Activated naive CD4-positive, alpha-beta T cell (primary cell): Measurements from ENCODE around the gene THSD4.

Experiments used
- DNase-seq, 4 experiments: peaks; one replicate each; lab custom pipeline; 2025; lab: John Stamatoyannopoulos, UW

The THSD4 gene

DNA sequence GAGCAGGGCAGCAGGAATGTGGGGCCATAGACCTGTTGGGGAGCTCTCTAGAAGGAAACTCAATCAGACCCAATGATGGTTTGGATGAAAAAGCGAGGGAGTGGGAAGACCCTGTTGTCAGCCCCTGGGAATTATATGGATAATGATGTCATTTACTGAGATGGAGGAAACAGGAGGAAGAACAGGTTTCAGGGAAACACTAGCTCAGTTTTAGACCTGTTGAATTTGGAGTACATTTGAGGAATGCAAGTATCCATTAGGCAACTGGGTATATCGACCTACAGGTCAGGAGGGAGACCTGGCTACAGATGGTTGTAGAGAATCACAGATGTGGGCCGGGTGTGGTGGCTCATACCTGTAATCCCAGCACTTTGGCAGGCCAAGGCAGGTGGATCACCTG is 428.1 kb downstream of the THSD4 start:
- no peak for DNase-seq

DNA sequence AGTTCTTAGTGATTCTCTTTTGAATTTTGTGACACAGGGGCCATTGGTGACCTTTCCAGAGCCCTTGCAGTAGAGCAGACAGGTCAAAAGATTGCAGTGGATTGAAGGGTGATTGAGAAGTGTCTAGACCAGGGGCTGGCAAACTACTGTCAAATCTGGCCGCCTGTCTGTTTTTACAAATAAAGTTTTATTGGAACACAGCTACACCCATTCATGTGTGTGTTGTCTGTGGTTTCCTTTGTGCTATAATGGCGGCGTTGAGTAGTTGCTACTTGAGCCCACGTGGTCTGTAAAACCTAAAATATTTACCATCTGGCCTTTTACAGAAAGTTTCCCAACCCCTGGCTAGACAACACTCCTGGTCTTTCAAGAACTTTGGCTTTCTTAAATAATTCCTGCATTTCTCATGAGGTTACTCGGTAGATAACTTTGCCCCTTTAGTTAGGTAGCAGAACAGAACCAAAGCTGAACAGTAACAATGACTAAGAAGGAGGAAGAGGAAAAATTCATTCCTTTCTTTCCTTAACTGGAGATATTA is 430.0 kb downstream of the THSD4 start:
- no peak for DNase-seq

DNA sequence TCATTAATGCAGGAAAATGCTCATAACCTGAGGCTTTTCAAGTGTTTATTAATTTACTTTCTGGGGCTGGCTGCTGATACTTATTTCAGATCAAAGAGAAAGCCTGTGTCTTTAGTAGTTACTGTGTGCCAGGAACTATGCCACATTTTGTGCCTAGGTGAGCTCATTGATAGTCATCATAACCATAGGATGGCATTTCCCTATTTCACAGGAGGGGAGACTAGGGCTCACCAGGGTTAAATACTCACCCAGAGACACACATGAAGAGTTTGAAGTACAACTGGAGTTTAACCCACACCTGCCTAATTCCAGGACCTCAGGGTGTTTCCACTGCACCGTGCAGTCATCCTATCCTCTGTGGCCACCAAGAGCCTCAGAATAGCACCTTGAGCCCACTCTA is 430.7 kb downstream of the THSD4 start:
- DNase-seq = no peak

DNA sequence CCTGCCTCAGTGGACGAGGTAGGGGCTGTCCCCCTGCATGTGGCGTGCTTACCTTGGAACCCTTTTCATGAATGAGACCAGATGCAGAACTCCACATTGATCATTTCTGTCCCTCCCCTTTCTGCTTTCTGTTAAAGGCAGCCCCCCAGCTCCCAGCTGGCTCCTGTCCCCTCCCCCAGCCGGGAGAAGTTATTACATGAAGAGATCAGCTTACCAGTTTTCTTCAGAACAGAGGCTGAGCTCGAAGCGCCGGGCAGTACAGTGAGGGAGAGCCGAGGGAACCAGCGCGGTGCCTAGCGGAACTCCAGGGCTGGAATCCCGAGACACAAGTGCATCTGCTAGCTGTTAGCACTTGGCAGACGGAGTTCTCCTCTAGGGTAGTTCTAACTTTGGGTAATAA is 431.7 kb downstream of the THSD4 start:
- DNase-seq = no peak

DNA sequence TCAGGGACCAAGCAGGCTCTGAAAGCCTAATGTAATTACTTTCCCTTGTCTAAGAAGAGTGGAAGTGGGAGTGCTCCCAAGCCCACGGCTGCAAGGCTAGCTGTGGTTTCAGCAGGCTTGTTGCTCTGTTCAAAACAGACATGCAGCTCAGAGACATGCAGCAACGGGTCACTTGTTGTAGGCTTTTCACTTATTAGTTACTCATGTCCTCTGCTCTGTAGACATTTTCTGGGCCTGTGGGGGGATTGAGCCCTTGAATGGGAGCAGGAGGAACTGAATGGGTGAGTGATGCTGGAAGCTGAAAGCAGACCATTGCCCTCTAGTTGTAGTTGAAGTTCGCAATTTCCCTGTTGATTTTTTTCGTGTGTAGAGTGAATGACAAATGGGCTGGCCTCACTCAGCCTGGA is 433.1 kb downstream of the THSD4 start:
- DNase-seq = no peak

DNA sequence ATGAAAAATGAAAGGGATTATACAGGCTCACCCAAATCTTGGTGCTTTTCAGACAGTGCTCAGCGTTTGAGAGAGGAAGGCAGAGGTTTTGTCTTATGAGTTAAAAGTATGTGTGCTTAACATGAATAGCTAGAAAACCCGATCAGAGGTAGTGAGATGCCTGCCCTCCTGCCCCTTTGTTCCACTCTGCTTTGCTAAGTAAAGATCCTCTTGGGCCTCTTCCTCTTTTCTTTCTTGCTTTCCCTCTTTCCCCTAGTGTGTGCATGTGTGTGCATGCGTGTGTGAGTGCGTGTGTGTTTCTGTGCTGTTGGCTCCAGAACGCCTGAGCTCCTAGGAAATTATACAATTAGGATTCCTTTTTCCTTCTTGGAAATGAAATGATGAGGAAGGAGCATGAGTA is 433.8 kb downstream of the THSD4 start:
- no peak for DNase-seq

DNA sequence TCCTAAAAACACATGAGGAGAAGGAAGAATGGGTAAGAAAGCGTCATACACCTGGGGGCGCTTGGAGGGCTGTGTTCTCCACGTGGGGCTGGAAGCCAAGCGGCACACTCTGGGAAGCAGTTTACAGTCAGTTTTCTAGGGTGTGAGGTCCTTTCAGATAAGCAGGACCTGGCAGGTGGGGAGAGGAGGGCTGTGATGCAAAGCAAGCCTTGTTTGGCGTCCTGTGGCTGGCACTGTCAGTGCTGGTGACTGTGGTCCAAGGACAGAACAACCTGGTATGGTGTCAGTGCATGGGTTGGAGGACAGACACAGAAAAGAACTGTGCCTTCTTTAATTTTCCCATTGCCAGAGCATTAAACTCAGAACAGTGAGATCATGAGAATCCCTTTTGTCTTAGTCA is 434.4 kb downstream of the THSD4 start:
- no peak for DNase-seq

DNA sequence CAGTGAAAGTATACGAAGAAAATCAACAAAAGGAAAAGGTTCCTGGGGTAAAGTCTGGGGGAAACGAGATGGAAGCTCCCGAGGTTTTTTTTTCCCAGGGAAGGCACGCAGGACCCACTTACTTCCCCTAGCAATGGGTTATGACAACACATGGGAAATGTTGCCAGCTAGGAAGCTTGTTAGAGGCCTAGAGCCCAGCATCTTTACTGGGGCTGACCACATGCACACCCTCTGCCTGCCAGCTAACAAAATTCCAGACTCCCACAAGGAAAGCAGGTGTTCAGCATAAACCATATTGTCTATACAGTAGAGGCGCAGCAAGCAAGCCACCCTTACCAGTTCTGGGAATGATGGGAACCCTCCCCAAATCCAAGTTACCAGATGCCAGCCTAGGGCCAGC is 436.3 kb downstream of the THSD4 start:
- DNase-seq = no peak

DNA sequence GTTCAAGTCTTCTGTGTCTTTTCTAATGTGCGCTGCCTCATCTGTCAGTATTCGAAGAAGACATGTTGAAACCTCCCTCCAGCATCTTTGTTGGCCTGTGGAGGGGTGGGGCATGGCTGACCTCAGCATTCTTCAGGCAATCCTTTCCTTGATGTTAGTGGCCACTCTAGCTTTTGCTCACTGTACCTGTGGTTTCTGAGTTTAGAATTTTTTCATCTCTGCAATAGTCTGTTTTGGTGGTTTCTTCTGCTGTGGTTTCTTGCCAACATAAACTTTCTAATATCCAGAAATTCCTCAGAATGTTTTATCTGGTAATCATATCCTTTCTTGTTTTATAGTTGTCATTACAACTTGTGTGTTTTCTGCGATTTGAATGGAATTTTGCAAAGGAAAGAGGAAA is 443.8 kb downstream of the THSD4 start:
- DNase-seq = no peak

DNA sequence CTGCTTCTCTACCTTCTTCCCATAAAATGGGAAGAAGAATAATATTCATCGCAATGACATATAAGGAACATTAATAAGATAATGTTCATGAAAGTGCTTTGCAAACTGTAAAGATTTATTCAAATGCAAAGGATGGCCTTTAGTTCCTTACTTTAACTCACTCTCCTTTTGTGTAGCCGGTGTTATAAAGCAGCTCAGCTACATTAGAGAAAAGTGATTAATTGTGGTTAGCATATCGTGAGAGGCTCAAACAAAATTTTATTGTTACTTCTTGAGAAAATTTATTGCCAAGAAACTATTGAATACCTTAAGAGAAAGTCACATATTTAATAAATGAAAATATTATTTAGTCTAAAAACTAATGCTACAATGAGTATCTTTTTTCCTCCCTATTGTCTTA is 444.3 kb downstream of the THSD4 start:
- no peak for DNase-seq

DNA sequence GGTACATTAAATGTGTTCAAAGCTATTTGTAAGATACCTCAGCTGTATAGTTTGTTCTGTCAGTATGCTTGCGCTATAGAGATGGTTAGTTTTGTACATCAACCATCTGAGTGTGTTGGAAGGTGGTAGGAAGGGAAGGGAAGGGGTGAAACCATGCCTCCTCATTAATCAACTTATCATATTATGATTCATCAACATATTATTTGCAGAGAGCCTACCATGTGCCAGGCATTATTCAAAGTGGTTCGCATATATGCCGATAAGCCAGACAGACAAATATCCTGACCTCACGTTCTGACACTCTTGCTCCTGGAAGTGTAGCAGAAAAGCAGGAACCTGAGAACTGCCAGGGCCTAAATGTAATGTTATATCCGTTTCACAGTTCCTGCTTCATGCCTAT is 447.0 kb downstream of the THSD4 start:
- no peak for DNase-seq

DNA sequence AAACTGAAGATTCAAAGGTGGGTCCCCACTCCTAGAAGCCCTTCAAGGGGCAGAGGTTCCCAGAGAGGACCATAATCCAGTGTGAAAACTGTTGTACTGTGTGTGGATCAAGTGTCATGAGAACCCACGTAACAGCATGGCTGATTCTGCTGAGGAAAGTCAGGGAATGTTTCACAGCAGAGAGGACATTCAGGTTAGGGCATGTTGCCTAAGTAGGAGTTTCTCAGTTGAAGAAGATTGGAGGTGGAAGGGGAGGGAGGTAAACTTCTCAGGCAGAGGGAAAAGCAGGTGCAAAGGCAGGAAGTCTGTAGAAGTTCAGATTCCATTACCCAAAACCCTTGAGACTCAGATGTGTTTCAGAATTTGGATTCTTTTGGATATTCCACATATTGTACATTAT is 448.9 kb downstream of the THSD4 start:
- no peak for DNase-seq

DNA sequence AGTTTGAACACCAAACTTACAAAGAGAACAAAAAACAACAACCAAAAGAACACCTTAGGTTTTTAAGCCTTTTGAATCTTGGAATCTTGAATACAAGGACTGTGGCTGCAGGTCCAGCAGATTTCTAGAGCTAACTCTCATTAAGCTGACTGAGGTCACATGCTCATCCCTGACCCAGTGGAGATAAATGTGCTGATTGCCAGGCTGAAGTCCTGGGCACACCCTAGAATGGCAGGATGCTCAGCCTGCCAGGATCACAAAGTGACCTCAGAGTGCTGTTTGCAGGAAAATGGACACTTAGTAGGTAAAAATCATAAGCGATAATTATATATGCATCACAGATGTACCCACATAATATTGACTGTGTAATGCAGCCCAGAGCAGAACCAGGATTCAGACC is 449.7 kb downstream of the THSD4 start:
- no peak for DNase-seq

DNA sequence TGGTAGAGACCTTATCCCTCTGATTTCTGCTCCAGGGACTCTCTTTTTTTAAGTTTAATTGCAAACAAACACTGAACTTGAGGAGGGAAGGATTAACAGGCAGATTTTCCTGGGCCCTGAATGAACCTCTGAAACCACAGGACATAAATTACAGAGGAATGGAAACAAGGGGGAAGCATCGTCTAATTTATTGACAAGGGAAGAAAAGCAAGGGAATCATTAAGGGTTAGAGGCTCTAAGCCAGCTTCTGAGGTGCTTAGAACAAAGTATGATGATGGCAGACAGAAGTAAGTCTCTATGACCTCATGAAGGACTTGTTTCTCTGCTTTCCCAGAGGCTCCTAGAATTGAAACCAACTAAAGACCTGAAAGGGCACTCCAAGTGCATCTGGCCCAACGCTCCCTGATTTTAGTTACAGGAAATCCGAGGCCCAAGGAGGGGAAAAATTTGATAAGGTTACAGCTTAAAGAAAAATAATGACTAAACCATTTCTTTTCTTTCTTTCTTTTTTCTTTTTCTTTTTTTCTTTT is 450.4 kb downstream of the THSD4 start:
- no peak for DNase-seq

DNA sequence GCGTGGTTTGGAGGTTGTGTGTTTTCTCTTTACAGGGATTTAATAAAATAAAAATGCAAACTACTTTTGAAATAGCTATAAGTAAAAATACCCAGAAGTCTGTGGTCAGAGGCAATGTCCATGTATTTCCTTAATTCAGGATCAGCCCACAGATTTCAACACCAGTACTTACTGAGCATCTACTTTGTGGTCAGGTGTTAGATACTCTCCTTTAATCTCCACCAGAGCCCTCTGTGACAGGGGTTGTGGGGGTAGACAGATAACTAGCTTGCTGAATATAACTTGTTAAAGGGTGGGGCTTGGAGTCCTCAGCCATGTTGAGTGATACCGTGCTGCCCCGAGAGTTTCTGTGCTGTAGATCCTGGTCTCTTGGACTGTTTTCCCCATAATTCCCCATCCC is 451.0 kb downstream of the THSD4 start:
- DNase-seq = no peak

DNA sequence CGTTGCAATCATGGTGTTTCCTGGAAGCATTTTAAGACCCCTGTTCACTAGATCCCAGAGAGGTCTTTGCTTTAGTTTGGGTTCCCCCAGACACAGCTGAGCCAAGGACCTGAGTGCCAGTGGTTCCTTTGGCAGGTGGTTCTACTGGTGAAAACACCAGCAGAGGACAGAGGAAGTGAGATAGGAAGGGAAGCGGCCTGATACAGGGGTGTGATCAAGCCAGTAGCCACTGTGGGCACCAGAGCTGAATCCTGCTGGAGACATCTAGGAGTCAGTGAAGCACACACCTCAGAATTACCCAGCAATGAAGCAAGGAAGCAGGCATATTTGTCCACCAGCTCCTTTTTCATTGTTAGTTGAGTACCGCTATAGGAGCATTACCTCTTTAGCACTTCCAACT is 451.9 kb downstream of the THSD4 start:
- DNase-seq = no peak

DNA sequence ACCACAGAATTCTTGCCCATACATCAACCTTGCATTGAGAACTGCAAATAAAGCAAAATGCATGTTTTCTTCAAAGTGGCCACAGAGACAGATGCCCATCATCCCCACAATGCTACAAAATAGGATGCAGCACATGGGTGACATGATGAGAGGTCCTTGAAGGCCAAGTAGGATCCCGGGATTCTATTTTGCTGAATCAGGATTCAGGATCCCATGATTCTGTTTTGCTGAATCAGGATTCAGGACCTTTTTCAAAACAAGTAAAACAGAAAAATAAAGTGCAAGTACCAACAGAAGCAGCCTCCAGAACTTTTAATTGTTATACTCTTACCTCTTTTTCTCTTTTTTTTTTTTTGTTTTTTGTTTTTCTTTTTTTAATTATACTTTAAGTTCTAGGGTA is 453.0 kb downstream of the THSD4 start:
- no peak for DNase-seq

DNA sequence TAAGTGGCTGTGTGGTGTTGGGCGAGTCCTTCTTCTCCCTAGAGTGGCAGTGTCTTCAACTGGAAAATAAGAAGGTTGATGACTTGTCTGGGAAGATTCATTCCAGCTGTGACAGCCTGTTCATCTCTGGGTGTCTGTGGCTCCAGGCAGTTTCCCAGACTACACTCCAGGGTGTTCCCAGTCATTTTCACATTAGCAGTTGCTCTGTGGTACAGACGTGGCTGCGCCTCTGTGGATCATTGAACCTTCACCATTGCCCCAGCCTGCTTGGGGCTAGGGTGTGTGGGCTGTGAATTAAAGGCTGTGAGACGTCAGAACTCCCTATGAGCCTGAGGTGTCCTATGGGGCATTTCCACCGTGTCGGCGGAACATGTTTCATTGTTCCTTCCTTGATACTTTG is 455.5 kb downstream of the THSD4 start:
- DNase-seq = no peak

DNA sequence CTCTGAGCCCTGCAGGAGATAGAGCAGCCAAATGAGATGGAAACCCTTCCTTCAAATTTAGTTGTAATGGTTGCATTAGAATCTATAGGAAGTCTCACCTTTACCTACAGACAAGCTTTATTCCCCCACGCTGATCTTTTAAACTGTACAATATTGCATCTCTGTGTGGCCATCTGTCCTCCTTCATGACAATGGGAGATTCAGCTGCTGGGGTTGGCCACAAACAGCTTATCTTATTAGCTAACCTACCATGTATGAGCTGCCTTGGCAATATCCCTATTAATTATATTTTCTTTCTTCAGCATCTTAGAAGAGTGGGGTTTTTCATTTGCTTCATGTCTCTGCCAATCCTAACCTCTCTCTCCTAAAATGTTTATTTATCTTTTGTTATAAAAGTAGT is 456.4 kb downstream of the THSD4 start:
- DNase-seq = no peak

DNA sequence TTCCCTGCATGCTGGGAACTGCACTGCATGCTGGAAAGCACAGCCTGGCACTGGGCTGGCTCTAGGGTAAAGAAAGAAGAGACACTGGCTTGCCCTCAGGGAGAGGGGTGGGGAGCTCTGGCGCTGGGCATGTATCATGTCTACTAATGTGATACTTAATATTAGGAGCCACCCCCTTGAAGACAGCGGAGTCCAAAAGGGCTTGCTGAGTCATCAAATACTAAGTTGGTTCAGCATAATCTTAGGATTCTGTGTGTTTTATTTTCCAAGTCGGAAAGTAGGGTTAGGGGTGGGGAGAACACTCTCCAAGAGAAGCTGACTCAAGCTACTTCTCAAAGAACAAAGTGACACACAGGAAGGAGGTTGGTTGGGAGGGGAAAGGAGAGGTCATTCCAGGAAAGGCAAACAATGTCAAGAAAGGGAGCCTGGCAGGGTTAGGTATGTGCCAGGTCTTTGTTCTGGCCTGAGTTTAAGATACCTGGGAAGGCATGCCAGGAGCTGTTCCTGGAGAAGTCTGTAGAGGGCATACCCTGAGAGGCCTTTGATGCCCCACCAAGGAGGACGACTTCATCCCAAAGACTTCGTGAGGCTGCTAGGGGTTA is 457.3 kb downstream of the THSD4 start:
- DNase-seq = no peak

DNA sequence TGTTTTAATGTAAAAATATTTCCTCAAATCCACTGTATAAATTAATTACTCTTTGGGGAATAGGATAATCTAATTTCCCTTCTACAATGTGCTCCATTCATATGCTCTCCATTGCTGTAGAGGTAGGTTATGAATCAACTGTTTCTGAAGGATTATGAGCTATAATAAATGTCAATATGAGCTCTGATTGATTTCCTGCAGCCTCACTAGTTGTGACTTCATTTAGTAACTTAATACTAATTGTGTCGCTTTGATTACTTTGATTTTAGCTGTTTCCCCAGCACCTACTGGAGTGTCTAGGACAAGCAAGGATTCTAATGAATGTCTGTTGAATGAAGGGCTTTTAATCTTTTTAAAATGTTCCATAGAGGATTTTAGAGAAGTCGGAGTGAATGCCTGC is 458.3 kb downstream of the THSD4 start:
- no peak for DNase-seq

DNA sequence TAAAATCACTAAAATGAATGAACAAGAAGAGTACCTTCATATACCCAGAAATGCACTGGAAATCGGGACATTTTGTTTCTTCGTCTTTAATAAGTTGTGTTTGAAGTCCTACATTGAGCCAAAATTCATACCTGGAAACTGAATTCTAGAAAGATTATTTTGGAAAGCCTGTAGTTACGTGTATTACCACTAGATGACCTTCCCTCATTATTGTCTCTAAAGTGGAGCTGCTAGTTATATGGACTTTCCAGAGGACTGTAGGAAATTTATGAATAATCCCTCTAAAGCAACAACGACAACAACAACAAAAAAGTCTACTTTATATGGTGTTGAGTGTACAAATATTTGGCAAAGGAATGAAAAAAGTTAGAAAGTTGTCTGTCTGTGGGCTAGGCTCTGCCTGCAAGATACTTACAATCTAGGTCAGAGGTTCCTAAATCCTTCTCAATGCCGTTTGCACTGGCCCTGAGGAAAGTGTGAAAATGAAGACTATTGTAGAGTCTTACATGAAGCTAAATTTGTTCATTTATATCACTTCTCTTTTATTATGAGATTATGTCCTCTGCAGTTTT is 460.3 kb downstream of the THSD4 start:
- no peak for DNase-seq

DNA sequence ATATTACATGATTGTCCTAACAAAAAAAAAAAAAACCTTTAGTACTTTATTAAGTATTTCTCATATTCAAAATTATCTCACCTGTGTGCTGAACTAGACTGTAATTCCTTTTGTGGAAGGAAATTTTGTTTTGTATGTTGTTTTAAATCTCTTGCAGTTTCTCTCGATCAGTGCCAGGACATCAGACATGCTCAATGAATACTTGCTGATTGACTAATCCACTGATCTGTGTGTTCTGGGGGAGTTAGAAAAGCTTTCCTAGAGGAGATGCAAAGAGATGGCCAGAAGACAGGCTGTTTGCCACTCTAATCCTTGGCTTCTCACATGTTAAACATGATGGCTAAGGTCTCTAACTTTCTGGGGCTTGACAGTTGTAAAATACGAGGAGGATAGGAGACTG is 461.8 kb downstream of the THSD4 start:
- no peak for DNase-seq

DNA sequence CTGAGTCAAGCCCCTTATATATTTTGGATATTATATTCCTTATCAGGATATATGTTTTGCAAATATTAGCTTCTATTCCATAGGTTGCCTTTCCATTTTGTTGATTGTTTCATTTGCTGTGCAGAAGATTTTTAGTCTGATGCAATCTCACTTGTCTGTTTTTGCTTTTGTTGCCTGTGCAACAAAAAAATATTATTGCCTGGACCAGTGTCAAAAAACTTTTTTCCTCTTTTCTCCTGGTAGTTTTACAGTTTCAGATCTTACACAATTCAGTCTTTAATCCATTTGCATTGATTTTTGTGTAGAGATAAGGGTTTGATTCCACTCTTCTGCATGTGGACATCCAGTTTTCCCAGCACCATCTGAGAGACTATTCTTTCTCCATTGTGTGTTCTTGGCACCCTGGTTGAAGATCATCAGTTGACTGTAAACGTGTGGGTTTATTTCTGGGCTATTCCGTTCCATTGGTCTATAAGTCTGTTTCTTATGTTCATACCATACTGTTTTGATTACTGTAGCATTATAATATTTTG is 466.2 kb downstream of the THSD4 start:
- DNase-seq = no peak
